Peyer's patch (tissue), 4 donors: ENCODE measurements around the gene ECM1.

ENCODE experiments used
- CTCF ChIP-seq, 6 experiments: fragments of 450-650 bp in 4 of 6; fragments of 200-600 bp in 2 of 6; sonication (generic) in 1 of 6; IDR thresholded peaks; one replicate each; pipeline ENCODE4 v1.5.1; 2017 to 2019; ENCODE audit warnings: antibody characterized with exemption in 6 of 6, mild to moderate bottlenecking in 3 of 6, moderate library complexity in 1 of 6
- POLR2A ChIP-seq, 2 donors: fragments of 450-650 bp; IDR thresholded peaks; one replicate each; pipeline ENCODE4 v1.5.1; 2017; ENCODE audit warnings: antibody characterized with exemption in 2 of 2, mild to moderate bottlenecking in 2 of 2, moderate library complexity in 2 of 2

GRCh38 chr1:150525348-150525747 is 17.4 kb downstream of the ECM1 start:
- no peak for TF ChIP-seq CTCF (IDR thresholded peaks at IDR 0.05)
- TF ChIP-seq POLR2A (IDR thresholded peaks at IDR 0.05) = no peak
